IMR-90 (cell line): Measurements from ENCODE around the gene MAP3K19. TPM values are rescaled to one million over a fixed set of nuclear protein-coding genes. Genes with fewer than 3 reads are reported as not detected.

Source experiments
- ATAC-seq: fragments of 200-7000 bp; cut with Tn5 transposase; 2 replicates; pipeline ENCODE4 v1.9.1; 2020; ENCODE audit warnings: low read depth, mild to moderate bottlenecking, moderate library complexity
- BruUV-seq: library from RNA; stranded (reverse); fragments of 400-500 nt; replicated peaks from 2 replicates; lab custom pipeline; 2021; lab: Mats Ljungman, UMichigan
- CTCF ChIA-PET: fragments of 300-600 bp; formaldehyde crosslinking; extraction: SDS; loops from one replicate; lab custom pipeline; 2021; ENCODE audit warnings: antibody characterized with exemption; lab: Yijun Ruan, JAX
- POLR2A ChIA-PET: fragments of 300-600 bp; sonication (Branson Sonifier 250); formaldehyde crosslinking; loops from one replicate; lab custom pipeline; 2022; ENCODE audit warnings: antibody characterized with exemption; ENCODE audit not compliant: unreplicated experiment; lab: Charles Lee
- DNase-seq: peaks from one replicate; pipeline ENCODE4 v3.0.0; 2013
- H2AFZ ChIP-seq: replicated peaks from 2 replicates; pipeline ENCODE3; 2013; ENCODE audit warnings: low read length, mild to moderate bottlenecking; ENCODE audit not compliant: poor library complexity
- H2AK5ac ChIP-seq: 2 replicates; pipeline ENCODE4 v1.6.1; 2013; ENCODE audit warnings: low read depth, low read length, inconsistent platforms
- H2AK9ac ChIP-seq: replicated peaks from 2 replicates; pipeline ENCODE3; 2013; ENCODE audit warnings: mild to moderate bottlenecking, low read depth, low read length, moderate library complexity; ENCODE audit not compliant: poor library complexity
- H2BK120ac ChIP-seq: 2 replicates; pipeline ENCODE4 v1.6.1; 2013; ENCODE audit warnings: low read depth, low read length, inconsistent platforms
- H2BK15ac ChIP-seq: 3 replicates; pipeline ENCODE4 v1.6.1; 2013; ENCODE audit warnings: low read depth, low read length, inconsistent platforms
- H2BK20ac ChIP-seq: 2 replicates; pipeline ENCODE4 v1.6.1; 2013; ENCODE audit warnings: low read depth, mild to moderate bottlenecking, inconsistent platforms, low read length, moderate library complexity
- H2BK5ac ChIP-seq: 2 replicates; pipeline ENCODE4 v1.6.1; 2013; ENCODE audit warnings: mild to moderate bottlenecking, low read depth, low read length, inconsistent platforms; ENCODE audit not compliant: poor library complexity, severe bottlenecking
- H3K14ac ChIP-seq: replicated peaks from 2 replicates; pipeline ENCODE4 v1.6.1; 2013; ENCODE audit warnings: low read depth, low read length, inconsistent platforms
- H3K18ac ChIP-seq: 2 replicates; pipeline ENCODE4 v1.6.1; 2013; ENCODE audit warnings: low read depth, low read length, control low read depth
- H3K23ac ChIP-seq: 2 replicates; pipeline ENCODE4 v1.6.1; 2013; ENCODE audit warnings: low read depth, low read length, inconsistent platforms
- H3K27ac ChIP-seq: 2 replicates; pipeline ENCODE4 v1.5.1; 2013; ENCODE audit warnings: mild to moderate bottlenecking, control low read depth, low read length; ENCODE audit not compliant: insufficient read depth
- H3K27me3 ChIP-seq: 2 replicates; pipeline ENCODE4 v1.6.1; 2013; ENCODE audit warnings: low read length; ENCODE audit not compliant: control insufficient read depth, insufficient read depth
- H3K36me3 ChIP-seq: 2 replicates; pipeline ENCODE4 v1.6.1; 2013; ENCODE audit warnings: low read length, mixed read lengths; ENCODE audit not compliant: control insufficient read depth, insufficient read depth
- H3K4ac ChIP-seq: 2 replicates; pipeline ENCODE4 v1.6.1; 2013; ENCODE audit warnings: low read depth, low read length, inconsistent platforms
- H3K4me1 ChIP-seq: 2 replicates; pipeline ENCODE4 v1.6.1; 2013; ENCODE audit warnings: low read length, mixed read lengths; ENCODE audit not compliant: control insufficient read depth, insufficient read depth
- H3K4me2 ChIP-seq: 2 replicates; pipeline ENCODE4 v1.6.1; 2013; ENCODE audit warnings: low read depth, mild to moderate bottlenecking, control low read depth, low read length, moderate library complexity
- H3K4me3 ChIP-seq: 2 replicates; pipeline ENCODE4 v1.5.1; 2013; ENCODE audit warnings: low read depth, mild to moderate bottlenecking, control low read depth, low read length, moderate library complexity; ENCODE audit not compliant: insufficient read depth
- H3K56ac ChIP-seq: 2 replicates; pipeline ENCODE4 v1.6.1; 2013; ENCODE audit warnings: low read length, inconsistent platforms; ENCODE audit not compliant: insufficient read depth; ENCODE audit errors: extremely low read depth
- H3K79me1 ChIP-seq, 2 experiments: 2 replicates each; pipeline ENCODE4 v1.6.1; 2013; ENCODE audit warnings: low read length in 2 of 2, inconsistent platforms in 1 of 2, low read depth in 1 of 2
- H3K9ac ChIP-seq: 2 replicates; pipeline ENCODE4 v1.6.1; 2013; ENCODE audit warnings: low read depth, low read length, control low read depth
- H3K9me1 ChIP-seq: 2 replicates; pipeline ENCODE4 v1.6.1; 2013; ENCODE audit warnings: low read length, inconsistent platforms; ENCODE audit not compliant: insufficient read depth
- H3K9me3 ChIP-seq: 2 replicates; pipeline ENCODE4 v1.6.1; 2013; ENCODE audit warnings: low read length; ENCODE audit not compliant: control insufficient read depth, insufficient read depth
- H4K20me1 ChIP-seq: 2 replicates; pipeline ENCODE4 v1.6.1; 2013; ENCODE audit warnings: low read length, inconsistent platforms; ENCODE audit not compliant: insufficient read depth
- H4K5ac ChIP-seq: 2 replicates; pipeline ENCODE4 v1.6.1; 2013; ENCODE audit warnings: mild to moderate bottlenecking, low read depth, low read length, control low read depth
- H4K8ac ChIP-seq, 2 experiments: 2 replicates each; pipeline ENCODE4 v1.6.1; 2013; ENCODE audit warnings: low read depth in 2 of 2, low read length in 2 of 2, control low read depth in 1 of 2, inconsistent platforms in 1 of 2
- H4K91ac ChIP-seq: 2 replicates; pipeline ENCODE4 v1.6.1; 2013; ENCODE audit warnings: low read depth, low read length, inconsistent platforms; ENCODE audit not compliant: insufficient read depth
- CEBPB ChIP-seq: IDR thresholded peaks from 2 replicates; pipeline ENCODE4 v1.6.1; 2012; ENCODE audit warnings: low read depth, low read length, improper control_type of control experiment
- WGBS, 2 experiments: methylation state at CpG; one replicate each; pipeline versions ENCODE4 v1.1.5 to v1.1.7; 2013; ENCODE audit warnings: missing lambda C conversion rate in 2 of 2; ENCODE audit not compliant: insufficient read length in 1 of 2; ENCODE audit errors: extremely low coverage in 2 of 2; 5-methylcytosine and 5-hydroxymethylcytosine counted together
- dilution Hi-C: fragments of 300-500 bp; cut with HindIII; formaldehyde crosslinking; loops from one replicate; pipeline ENCODE4 v1.14.3; 2018; ENCODE audit warnings: low sequenced_read_pairs; ENCODE audit not compliant: unreplicated experiment
- in situ Hi-C: fragments of 300-500 bp; cut with MboI; formaldehyde crosslinking; loops from 3 replicates; pipeline ENCODE4 v1.14.3; 2019; ENCODE audit warnings: low sequenced_read_pairs, inconsistent platforms, mixed read lengths
- intact Hi-C: fragments of 100-400 bp; cut with micrococcal nuclease; formaldehyde crosslinking; loops from 2 replicates; pipeline ENCODE4 v1.10.0; 2022
- polyA plus RNA-seq, 3 experiments: library from polyadenylated mRNA; depleted of rRNA; stranded (reverse); fragments of >200 nt; gene quantifications; 2 replicates each; pipeline ENCODE4 v1.2.3, GENCODE V29; 2012; ENCODE audit warnings: low replicate concordance in 1 of 3
- total RNA-seq: library from RNA; depleted of rRNA; stranded (reverse); fragments of >200 nt; gene quantifications from 2 replicates; pipeline ENCODE4 v1.2.3, GENCODE V29; 2012
- TF ChIP-seq, protein P1 (sequence below): conservative IDR thresholded peaks from 2 replicates; pipeline ENCODE4 v1.5.1; 2012; ENCODE audit warnings: mild to moderate bottlenecking, low read depth, low read length, improper control_type of control experiment

MAP3K19 gene
- total and polyA plus RNA-seq, 2 of the 4 experiments (the other 2 are of a cell fraction) = not detected

DNA sequence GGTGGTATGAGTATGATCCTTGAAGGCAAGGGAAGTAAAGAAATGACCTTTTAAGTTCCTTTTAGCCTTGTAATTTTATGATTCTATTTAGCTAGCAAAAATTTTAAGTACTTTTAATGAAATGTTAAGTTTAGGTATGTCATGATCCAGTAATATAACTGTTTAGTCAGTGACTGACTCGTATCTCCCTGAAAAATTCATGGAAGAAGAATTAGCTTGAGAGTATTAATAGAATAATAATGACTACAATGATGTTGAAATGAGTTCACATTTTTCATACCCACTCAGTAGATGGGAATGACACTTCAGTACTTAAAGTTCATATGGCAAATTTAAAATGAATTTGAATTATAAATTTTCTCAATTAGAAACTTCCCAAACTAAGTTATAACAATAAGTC lies 19.5 kb upstream of the MAP3K19 start:
- CTCF ChIA-PET = no interaction called here
- H3K9ac ChIP-seq = no peak overlapping the region
- BruUV-seq = no TSS peak

More for the DNA sequence above, 19.5 kb upstream of the MAP3K19 start:
- Histone ChIP-seq H2BK120ac (no peak overlapping the region), H2BK20ac (no peak overlapping the region), H2BK15ac (no peak overlapping the region), H3K18ac (no peak overlapping the region), H3K14ac (no peak overlapping the region), H3K27ac (no peak overlapping the region), H3K9me1 (no peaks in the 10 kb centered on the region), H3K4me3 (no peak overlapping the region), H2AK9ac (no peak overlapping the region), H3K4me1 (peaks cover 4% of the 10 kb centered on the region; the same call in 1 of the 2 replicates), H3K9me3 (peaks cover 6% of the 10 kb centered on the region), H3K27me3 (no peaks in the 10 kb centered on the region), H2AFZ (no peak overlapping the region), H4K5ac (no peak overlapping the region), H3K79me1 (peaks cover 29 to 46% of the 10 kb centered on the region in 2 experiments), H3K23ac (no peak overlapping the region), H2BK5ac (peak overlapping the region; percentile 66), H4K20me1 (peaks cover 13% of the 10 kb centered on the region; the same call in 1 of the 2 replicates), H4K8ac (no peak overlapping the region), H4K91ac (no peak overlapping the region), H2AK5ac (no peak overlapping the region), H3K4ac (no peak overlapping the region), H3K36me3 (peaks cover 14% of the 10 kb centered on the region), H3K56ac (no peak overlapping the region), H3K4me2 (no peak overlapping the region)
- POLR2A ChIA-PET = no interaction called here
- peak; percentile 59 for TF ChIP-seq CEBPB
- TF ChIP-seq, protein P1, sequence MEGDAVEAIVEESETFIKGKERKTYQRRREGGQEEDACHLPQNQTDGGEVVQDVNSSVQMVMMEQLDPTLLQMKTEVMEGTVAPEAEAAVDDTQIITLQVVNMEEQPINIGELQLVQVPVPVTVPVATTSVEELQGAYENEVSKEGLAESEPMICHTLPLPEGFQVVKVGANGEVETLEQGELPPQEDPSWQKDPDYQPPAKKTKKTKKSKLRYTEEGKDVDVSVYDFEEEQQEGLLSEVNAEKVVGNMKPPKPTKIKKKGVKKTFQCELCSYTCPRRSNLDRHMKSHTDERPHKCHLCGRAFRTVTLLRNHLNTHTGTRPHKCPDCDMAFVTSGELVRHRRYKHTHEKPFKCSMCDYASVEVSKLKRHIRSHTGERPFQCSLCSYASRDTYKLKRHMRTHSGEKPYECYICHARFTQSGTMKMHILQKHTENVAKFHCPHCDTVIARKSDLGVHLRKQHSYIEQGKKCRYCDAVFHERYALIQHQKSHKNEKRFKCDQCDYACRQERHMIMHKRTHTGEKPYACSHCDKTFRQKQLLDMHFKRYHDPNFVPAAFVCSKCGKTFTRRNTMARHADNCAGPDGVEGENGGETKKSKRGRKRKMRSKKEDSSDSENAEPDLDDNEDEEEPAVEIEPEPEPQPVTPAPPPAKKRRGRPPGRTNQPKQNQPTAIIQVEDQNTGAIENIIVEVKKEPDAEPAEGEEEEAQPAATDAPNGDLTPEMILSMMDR = no peak
- intact Hi-C loops (no loop called here), in situ Hi-C loops (no loop called here), dilution Hi-C loops (no loop called here)
- ATAC-seq (peak; percentile 42), DNase-seq (peak; percentile 41)
- WGBS, 2 experiments = no CpG with 5 or more reads among the region's 1 CpG
